Mucosa of descending colon (tissue), 3 donors: Measurements from ENCODE around the gene TMCO4. TPM values are rescaled to one million over a fixed set of nuclear protein-coding genes. Genes with fewer than 3 reads are reported as not detected.
A peak's percentile ranks its signal among the peaks of the same experiment; 100 is the strongest.

ENCODE experiments used
- ATAC-seq: fragments of 200-7000 bp; cut with Tn5 transposase; one replicate; pipeline ENCODE4 v1.9.1; 2020; ENCODE audit warnings: mild to moderate bottlenecking, moderate library complexity
- DNase-seq, 3 donors: peaks; one replicate each; pipeline ENCODE4 v3.0.0-alpha.2; 2020
- H3K36me3 ChIP-seq: fragments of 200-600 bp; one replicate; pipeline ENCODE4 v1.8.0; 2021; ENCODE audit warnings: low read depth, mild to moderate bottlenecking
- H3K4me1 ChIP-seq: fragments of 200-600 bp; one replicate; pipeline ENCODE4 v1.8.0; 2021; ENCODE audit warnings: low read depth, mild to moderate bottlenecking
- H3K4me3 ChIP-seq: fragments of 200-600 bp; one replicate; pipeline ENCODE4 v1.8.0; 2021; ENCODE audit warnings: mild to moderate bottlenecking
- H3K9me3 ChIP-seq: fragments of 200-600 bp; one replicate; pipeline ENCODE4 v1.8.0; 2021; ENCODE audit warnings: mild to moderate bottlenecking
- CTCF ChIP-seq: fragments of 200-600 bp; IDR thresholded peaks from one replicate; pipeline ENCODE4 v1.8.0; 2022; ENCODE audit warnings: antibody characterized with exemption, mild to moderate bottlenecking
- intact Hi-C, 2 donors: fragments of 100-400 bp; cut with DNase I in 1 of 2; cut with micrococcal nuclease in 1 of 2; formaldehyde crosslinking; loops; one replicate each; pipeline versions ENCODE4 v1.11.0 to v1.11.1; 2022; cut with DNase I, micrococcal nuclease
- total RNA-seq, 3 donors: library from RNA; stranded (reverse); fragmentation: NEBNext Ultra II Directional in 2 of 3; extraction: Animal tissue kit (Norgen Biotek cat#: 25700) in 2 of 3; gene quantifications; one replicate each; pipeline versions ENCODE4 v1.2.1 to v1.2.4, GENCODE V29; 2021 to 2023
- donor health status: DM: no; HTN: no; CAD: no; lungs with moderate emphysema.
- donor health status: DM: no; HTN: no; CAD: no.
- donor health status: DM: no; HTN: yes; CAD: no.

TMCO4 gene
- total RNA-seq, 3 donors from 2014 or later, result 27.9 to 42.8 (median 31.9) TPM

GRCh38 chr1:19706136-19706535 lies 93.6 kb downstream of the TMCO4 start:
- no peak for ATAC-seq
- H3K4me3 ChIP-seq, result no peak overlapping the region
- H3K36me3 ChIP-seq, result no peaks in the 10 kb centered on the region
- no peak for DNase-seq
- H3K9me3 ChIP-seq, result no peaks in the 10 kb centered on the region
- peaks cover 4% of the 10 kb centered on the region for H3K4me1 ChIP-seq
- no peak for TF ChIP-seq CTCF
- intact Hi-C loops, result no loop called here

- intact Hi-C loops, result no loop called here
- Histone ChIP-seq H3K4me1 (peaks cover 4% of the 10 kb centered on the region), H3K9me3 (no peaks in the 10 kb centered on the region), H3K36me3 (no peaks in the 10 kb centered on the region), H3K4me3 (no peak overlapping the region)
- no peak for ATAC-seq
- TF ChIP-seq CTCF, result no peak
- DNase-seq, result no peak
Observed at GRCh38 chr1:19705464-19705863, 94.3 kb downstream of the TMCO4 start.

GRCh38 chr1:19704247-19705113 lies 95.2 kb downstream of the TMCO4 start:
- ATAC-seq, result peak; percentile 97
- intact Hi-C loops, result no loop called here
- peak; percentile 91 for TF ChIP-seq CTCF
- Histone ChIP-seq H3K9me3 (no peaks in the 10 kb centered on the region), H3K4me1 (peaks cover 4% of the 10 kb centered on the region), H3K36me3 (no peaks in the 10 kb centered on the region), H3K4me3 (no peak overlapping the region)
- DNase-seq, result peak; percentile 65 to 82 (median 81)

GRCh38 chr1:19703280-19703679 lies 96.4 kb downstream of the TMCO4 start:
- Histone ChIP-seq H3K9me3 (no peaks in the 10 kb centered on the region), H3K4me1 (peaks cover 4% of the 10 kb centered on the region), H3K4me3 (no peak overlapping the region), H3K36me3 (no peaks in the 10 kb centered on the region)
- DNase-seq (no peak), ATAC-seq (no peak)
- TF ChIP-seq CTCF, result no peak
- intact Hi-C loops, result no loop called here

GRCh38 chr1:19700079-19700777 lies 99.5 kb downstream of the TMCO4 start:
- peaks cover 4% of the 10 kb centered on the region for H3K4me1 ChIP-seq
- no peak for DNase-seq
- no peak for TF ChIP-seq CTCF
- H3K36me3 ChIP-seq, result no peaks in the 10 kb centered on the region
- H3K9me3 ChIP-seq, result no peaks in the 10 kb centered on the region
- intact Hi-C loops, result no loop called here
- no peak for ATAC-seq
- no peak overlapping the region for H3K4me3 ChIP-seq
